K562 (cell line): ENCODE measurements around the gene B9D2. TPM values are rescaled to one million over a fixed set of nuclear protein-coding genes. Genes with fewer than 3 reads are reported as not detected.

ENCODE experiments used
- ATF3 ChIP-seq, 2 experiments: fragments of 450-650 bp in 1 of 2; sonication (generic) in 1 of 2; formaldehyde crosslinking in 1 of 2; IDR thresholded peaks in 1 of 2; conservative IDR thresholded peaks in 1 of 2; 2 replicates each; pipeline versions ENCODE4 v1.6.1 to v1.8.1; 2016 to 2023; ENCODE audit warnings: mild to moderate bottlenecking in 2 of 2, moderate library complexity in 2 of 2, inconsistent platforms in 1 of 2, missing genetic modification reagents in 1 of 2
- EP300 ChIP-seq: IDR thresholded peaks from 2 replicates; pipeline ENCODE4 v1.6.1; 2012; ENCODE audit warnings: low read length, improper control_type of control experiment
- HDGF ChIP-seq: fragments of 450-650 bp; IDR thresholded peaks from 2 replicates; pipeline ENCODE4 v1.6.1; 2016
- HSF4 ChIP-seq: fragments of 250-450 bp; sonication (Bioruptor Pico); IDR thresholded peaks from 2 replicates; pipeline ENCODE4 v2.1.2; 2022; ENCODE audit warnings: mild to moderate bottlenecking, moderate library complexity, borderline replicate concordance
- NR2C2 ChIP-seq, 2 experiments: fragments of 200-800 bp in 1 of 2; sonication (Bioruptor generic) in 1 of 2; sonication (generic) in 1 of 2; formaldehyde crosslinking in 1 of 2; IDR thresholded peaks; 2 replicates each; pipeline versions ENCODE4 v1.6.1 to v1.8.0; 2016 to 2022; ENCODE audit warnings: mild to moderate bottlenecking in 1 of 2, missing compliant biosample characterization in 1 of 2, missing genetic modification characterization in 1 of 2, missing genetic modification reagents in 1 of 2
- OTX1 ChIP-seq: fragments of 450-650 bp; formaldehyde crosslinking; IDR thresholded peaks from 2 replicates; pipeline ENCODE4 v1.4.0; 2022; ENCODE audit warnings: mild to moderate bottlenecking
- PYGO2 ChIP-seq: fragments of 450-650 bp; IDR thresholded peaks from 2 replicates; pipeline ENCODE4 v1.6.1; 2016; ENCODE audit warnings: mild to moderate bottlenecking, missing genetic modification characterization, moderate library complexity, missing compliant biosample characterization
- SIX5 ChIP-seq, 2 experiments: IDR thresholded peaks; 2 replicates each; pipeline ENCODE4 v1.6.1; 2011; ENCODE audit warnings: low read length in 2 of 2, borderline replicate concordance in 1 of 2, low read depth in 1 of 2, mild to moderate bottlenecking in 1 of 2, moderate library complexity in 1 of 2; ENCODE audit not compliant: insufficient read depth in 1 of 2
- SRSF9 ChIP-seq: fragments of 200-400 bp; formaldehyde crosslinking; IDR thresholded peaks from 2 replicates; pipeline ENCODE4 v1.6.1; 2017; ENCODE audit warnings: low read depth, low read length, borderline replicate concordance
- TCF7 ChIP-seq: sonication (generic); IDR thresholded peaks from 2 replicates; pipeline ENCODE4 v1.6.1; 2016; ENCODE audit warnings: antibody characterized with exemption, borderline replicate concordance
- TEAD1 ChIP-seq, 2 experiments: fragments of 450-650 bp in 1 of 2; sonication (generic) in 1 of 2; formaldehyde crosslinking; IDR thresholded peaks; 2 replicates each; pipeline versions ENCODE4 v1.4.0 to v1.8.0; 2020 to 2022; ENCODE audit warnings: mild to moderate bottlenecking in 2 of 2, missing genetic modification reagents in 1 of 2
- TEAD2 ChIP-seq: fragments of 450-650 bp; IDR thresholded peaks from 2 replicates; pipeline ENCODE4 v1.6.1; 2016; ENCODE audit warnings: missing genetic modification characterization, control low read depth, missing compliant biosample characterization
- THAP12 ChIP-seq: fragments of 250-450 bp; sonication (Bioruptor Pico); IDR thresholded peaks from 2 replicates; pipeline ENCODE4 v1.9.0; 2021; ENCODE audit warnings: mild to moderate bottlenecking, inconsistent platforms
- THRA ChIP-seq: fragments of 450-650 bp; IDR thresholded peaks from 2 replicates; pipeline ENCODE4 v1.6.1; 2017; ENCODE audit warnings: mild to moderate bottlenecking, moderate library complexity
- XRCC3 ChIP-seq: fragments of 450-650 bp; IDR thresholded peaks from 2 replicates; pipeline ENCODE4 v1.6.1; 2017; ENCODE audit warnings: mild to moderate bottlenecking, moderate library complexity
- ZKSCAN8 ChIP-seq: fragments of 200-800 bp; sonication (Bioruptor generic); IDR thresholded peaks from 2 replicates; pipeline ENCODE4 v1.6.1; 2016; ENCODE audit warnings: missing genetic modification characterization, missing compliant biosample characterization
- ZNF165 ChIP-seq: fragments of 250-450 bp; sonication (Bioruptor Pico); IDR thresholded peaks from 2 replicates; pipeline ENCODE4 v1.4.0; 2020; ENCODE audit warnings: borderline replicate concordance
- ZNF184 ChIP-seq: sonication (generic); formaldehyde crosslinking; IDR thresholded peaks from 2 replicates; pipeline ENCODE4 v1.5.0; 2020; ENCODE audit warnings: missing genetic modification reagents
- ZNF586 ChIP-seq: fragments of 450-650 bp; formaldehyde crosslinking; conservative IDR thresholded peaks from 2 replicates; pipeline ENCODE4 v1.4.0; 2020; ENCODE audit warnings: mild to moderate bottlenecking, moderate library complexity
- ZNF699 ChIP-seq: fragments of 250-450 bp; sonication (Bioruptor Pico); IDR thresholded peaks from 2 replicates; pipeline ENCODE4 v1.8.0; 2021; ENCODE audit warnings: mild to moderate bottlenecking, moderate library complexity; ENCODE audit not compliant: insufficient replicate concordance
- polyA plus RNA-seq, 8 experiments: library from polyadenylated mRNA; depleted of rRNA in 4 of 8; stranded (reverse) in 5 of 8; unstranded in 3 of 8; fragments of >200 nt; fragmentation: Nextera tagmentation in 2 of 8; fragmentation: Illumina TruSeq in 1 of 8; extraction: Ambion mirVana in 2 of 8; extraction: Trizol in 1 of 8; gene quantifications; 2 replicates each; pipeline versions ENCODE4 v1.2.1 to v1.2.3, GENCODE V29; 2011 to 2014; ENCODE audit warnings: inconsistent platforms in 1 of 8, missing spikeins in 1 of 8
- total RNA-seq, 7 experiments: library from RNA; depleted of rRNA in 6 of 7; stranded (reverse); fragments of >200 nt in 6 of 7; fragmentation: Illumina TruSeq in 2 of 7; extraction: Trizol in 2 of 7; gene quantifications; 2 replicates each; pipeline versions ENCODE4 v1.2.1 to v1.2.3, GENCODE V29; 2011 to 2021; ENCODE audit warnings: low replicate concordance in 1 of 7
- TF ChIP-seq, protein P1 (sequence below): sonication (generic); formaldehyde crosslinking; IDR thresholded peaks from 2 replicates; pipeline ENCODE4 v1.8.1; 2023; ENCODE audit warnings: mild to moderate bottlenecking, missing genetic modification reagents

B9D2 gene
- total and polyA plus RNA-seq, 9 of the 15 experiments (the other 6 are each of a cell fraction or from before 2014, with no cell fraction given), result 0.83 to 6.9 (median 2.8) TPM

GRCh38 chr19:41327576-41328156, 36.3 kb downstream of the B9D2 start (continued):
- TF ChIP-seq THAP12 (CRISPR knock-in tag) (no peak), TEAD1 (CRISPR knock-in tag; IDR thresholded peaks at IDR 0.05) (no peak), HDGF (no peak), HSF4 (CRISPR knock-in tag) (no peak), THRA (no peak), TEAD2 (tag) (no peak), OTX1 (CRISPR knock-in tag) (no peak), EP300 (no peak), NR2C2 (CRISPR knock-in tag; IDR thresholded peaks at IDR 0.05) (no peak), NR2C2 (tag; IDR thresholded peaks at IDR 0.05) (no peak), XRCC3 (no peak), ZNF165 (CRISPR knock-in tag) (no peak), ATF3 (IDR thresholded peaks at IDR 0.05) (no peak), ATF3 (CRISPR knock-in tag; conservative IDR thresholded peaks at IDR 0.05) (no peak), PYGO2 (tag) (no peak), ZNF184 (no peak), SIX5 (IDR thresholded peaks at IDR 0.05; ENCODE audit: borderline replicate concordance in 1 of 2, insufficient read depth in 1 of 2, low read depth in 1 of 2, low read length in 2 of 2) (no peak), TCF7 (no peak), SRSF9 (no peak), ZNF586 (CRISPR knock-in tag) (no peak), ZKSCAN8 (no peak), ZNF699 (no peak)
- TF ChIP-seq, protein P1, sequence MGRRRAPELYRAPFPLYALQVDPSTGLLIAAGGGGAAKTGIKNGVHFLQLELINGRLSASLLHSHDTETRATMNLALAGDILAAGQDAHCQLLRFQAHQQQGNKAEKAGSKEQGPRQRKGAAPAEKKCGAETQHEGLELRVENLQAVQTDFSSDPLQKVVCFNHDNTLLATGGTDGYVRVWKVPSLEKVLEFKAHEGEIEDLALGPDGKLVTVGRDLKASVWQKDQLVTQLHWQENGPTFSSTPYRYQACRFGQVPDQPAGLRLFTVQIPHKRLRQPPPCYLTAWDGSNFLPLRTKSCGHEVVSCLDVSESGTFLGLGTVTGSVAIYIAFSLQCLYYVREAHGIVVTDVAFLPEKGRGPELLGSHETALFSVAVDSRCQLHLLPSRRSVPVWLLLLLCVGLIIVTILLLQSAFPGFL, result no peak
- TF ChIP-seq, all 486 proteins: peak for 12
